Measurements from ENCODE around the gene CCDC197. TPM values are rescaled to one million over a fixed set of nuclear protein-coding genes. Genes with fewer than 3 reads are reported as not detected.

The CCDC197 gene
- total RNA-seq, 4 donors from 2014 or later: not detected

GRCh38 chr14:94005324-94006073, 8.4 kb downstream of the CCDC197 start:
- Histone ChIP-seq H3K4me3 (no peak overlapping the region), H3K36me3 (no peaks in the 10 kb centered on the region), H3K4me1 (peaks cover 0 to 24% (median 17%) of the 10 kb centered on the region in 4 donors), H3K27ac (replicated peaks in 1 of 4) (no peak overlapping the region), H3K27me3 (peaks cover 0 to 3% (median 0%) of the 10 kb centered on the region in 4 donors), H3K9me3 (no peaks in the 10 kb centered on the region)
- TF ChIP-seq POLR2A (IDR thresholded peaks at IDR 0.05; ENCODE audit: low read depth): no peak
- TF ChIP-seq, protein P1, sequence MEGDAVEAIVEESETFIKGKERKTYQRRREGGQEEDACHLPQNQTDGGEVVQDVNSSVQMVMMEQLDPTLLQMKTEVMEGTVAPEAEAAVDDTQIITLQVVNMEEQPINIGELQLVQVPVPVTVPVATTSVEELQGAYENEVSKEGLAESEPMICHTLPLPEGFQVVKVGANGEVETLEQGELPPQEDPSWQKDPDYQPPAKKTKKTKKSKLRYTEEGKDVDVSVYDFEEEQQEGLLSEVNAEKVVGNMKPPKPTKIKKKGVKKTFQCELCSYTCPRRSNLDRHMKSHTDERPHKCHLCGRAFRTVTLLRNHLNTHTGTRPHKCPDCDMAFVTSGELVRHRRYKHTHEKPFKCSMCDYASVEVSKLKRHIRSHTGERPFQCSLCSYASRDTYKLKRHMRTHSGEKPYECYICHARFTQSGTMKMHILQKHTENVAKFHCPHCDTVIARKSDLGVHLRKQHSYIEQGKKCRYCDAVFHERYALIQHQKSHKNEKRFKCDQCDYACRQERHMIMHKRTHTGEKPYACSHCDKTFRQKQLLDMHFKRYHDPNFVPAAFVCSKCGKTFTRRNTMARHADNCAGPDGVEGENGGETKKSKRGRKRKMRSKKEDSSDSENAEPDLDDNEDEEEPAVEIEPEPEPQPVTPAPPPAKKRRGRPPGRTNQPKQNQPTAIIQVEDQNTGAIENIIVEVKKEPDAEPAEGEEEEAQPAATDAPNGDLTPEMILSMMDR (IDR thresholded peaks at IDR 0.05): peak in 1 of 3 experiments; percentile 28
- no peak for DNase-seq (ENCODE audit: extremely low spot score)
- WGBS: 53% methylated on average over 14 of the region's 14 CpGs
- intact Hi-C loops (cut with DNase I): no loop called here

GRCh38 chr14:94008234-94008633, 11.1 kb downstream of the CCDC197 start:
- intact Hi-C loops (cut with DNase I): no loop called here
- peaks cover 0 to 11% (median 6%) of the 10 kb centered on the region in 4 donors for H3K4me1 ChIP-seq
- no peaks in the 10 kb centered on the region for H3K27me3 ChIP-seq
- no peak overlapping the region for H3K27ac ChIP-seq (replicated peaks in 1 of 4)
- H3K4me3 ChIP-seq: no peak overlapping the region
- DNase-seq (ENCODE audit: extremely low spot score): no peak
- WGBS: 81% methylated on average over 3 of the region's 3 CpGs
- no peaks in the 10 kb centered on the region for H3K9me3 ChIP-seq
- H3K36me3 ChIP-seq: no peaks in the 10 kb centered on the region
- TF ChIP-seq, protein P1 (IDR thresholded peaks at IDR 0.05): no peak
- no peak for TF ChIP-seq POLR2A (IDR thresholded peaks at IDR 0.05; ENCODE audit: low read depth)
- no peak for TF ChIP-seq EP300 (IDR thresholded peaks at IDR 0.05)
- no peak for TF ChIP-seq POLR2AphosphoS5 (IDR thresholded peaks at IDR 0.05)

DNA sequence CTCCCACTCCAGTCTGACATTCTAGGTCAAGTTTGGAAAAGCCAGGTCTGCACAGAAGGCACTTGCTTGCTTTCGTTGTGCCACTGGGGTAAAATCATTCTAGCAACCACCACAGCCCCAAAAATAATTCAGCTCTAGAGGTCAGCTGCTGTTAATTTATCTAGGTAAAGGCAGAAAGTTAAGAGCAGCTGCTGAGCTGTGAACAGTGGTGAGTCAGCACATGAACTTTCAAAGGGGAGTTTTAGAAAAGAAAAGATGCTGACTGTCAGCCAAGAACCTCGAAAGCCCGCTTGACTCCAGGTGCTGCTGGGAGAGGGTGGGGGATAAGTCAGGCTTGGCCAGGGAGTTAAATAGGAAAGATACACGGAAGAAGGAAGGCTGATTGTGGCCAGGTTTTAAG, 12.7 kb downstream of the CCDC197 start:
- H3K9me3 ChIP-seq: no peaks in the 10 kb centered on the region
- no peak for DNase-seq (ENCODE audit: extremely low spot score)
- no peak overlapping the region for H3K27ac ChIP-seq (replicated peaks in 1 of 4)
- H3K4me3 ChIP-seq: no peak overlapping the region
- H3K27me3 ChIP-seq: no peaks in the 10 kb centered on the region
- peaks cover 0 to 11% (median 6%) of the 10 kb centered on the region in 4 donors for H3K4me1 ChIP-seq
- intact Hi-C loops (cut with DNase I): no loop called here
- no peaks in the 10 kb centered on the region for H3K36me3 ChIP-seq
- TF ChIP-seq EP300 (IDR thresholded peaks at IDR 0.05) (no peak), POLR2A (IDR thresholded peaks at IDR 0.05; ENCODE audit: low read depth) (no peak), POLR2AphosphoS5 (IDR thresholded peaks at IDR 0.05) (no peak)
- TF ChIP-seq, protein P1 (IDR thresholded peaks at IDR 0.05): no peak
- 33% methylated on average over 4 of the region's 4 CpGs for WGBS

DNA sequence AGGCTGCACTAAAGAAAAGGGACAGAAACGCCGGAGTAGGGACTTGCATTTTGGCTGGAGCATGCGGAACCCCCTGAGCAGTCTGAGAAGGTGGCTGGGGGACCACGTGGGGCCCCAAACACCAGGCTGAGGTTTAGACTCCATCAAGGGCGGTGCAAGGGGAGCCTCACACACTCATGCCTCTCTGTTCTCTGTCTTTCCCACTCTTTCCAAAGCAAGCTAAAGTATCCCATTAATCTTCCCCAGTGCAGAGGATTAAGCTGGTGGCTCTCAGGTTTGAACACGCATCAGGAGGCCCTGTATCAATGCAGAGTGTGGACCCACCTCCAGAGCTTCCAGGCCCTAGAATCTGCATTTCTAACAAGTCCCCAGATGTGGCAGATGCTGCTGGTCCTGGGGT, 13.5 kb downstream of the CCDC197 start:
- Histone ChIP-seq H3K27ac (replicated peaks in 1 of 4) (no peak overlapping the region), H3K36me3 (no peaks in the 10 kb centered on the region), H3K4me3 (no peak overlapping the region), H3K9me3 (no peaks in the 10 kb centered on the region), H3K4me1 (peaks cover 0 to 11% (median 6%) of the 10 kb centered on the region in 4 donors), H3K27me3 (no peaks in the 10 kb centered on the region)
- WGBS: 85% methylated on average over 6 of the region's 6 CpGs
- no peak for DNase-seq (ENCODE audit: extremely low spot score)
- intact Hi-C loops (cut with DNase I): no loop called here
- TF ChIP-seq, protein P1 (IDR thresholded peaks at IDR 0.05): no peak
- TF ChIP-seq POLR2AphosphoS5 (IDR thresholded peaks at IDR 0.05): no peak
- TF ChIP-seq POLR2A (IDR thresholded peaks at IDR 0.05; ENCODE audit: low read depth): no peak
- no peak for TF ChIP-seq EP300 (IDR thresholded peaks at IDR 0.05)

All from esophagus muscularis mucosa (tissue), 4 donors.